Neural progenitor cell (in vitro differentiated cells): Measurements from ENCODE around the gene CCDC33. TPM values are rescaled to one million over a fixed set of nuclear protein-coding genes. Genes with fewer than 3 reads are reported as not detected.

Experiments
- DNase-seq: peaks from one replicate; pipeline ENCODE4 v3.0.0-alpha.2; 2016; ENCODE audit warnings: low spot score
- H2AFZ ChIP-seq: fragments of 200-600 bp; sonication (generic); replicated peaks from 2 replicates; pipeline ENCODE4 v1.6.1; 2016; ENCODE audit warnings: antibody characterized with exemption
- H3F3A ChIP-seq: fragments of 200-600 bp; sonication (generic); 2 replicates; pipeline ENCODE4 v1.6.1; 2016; ENCODE audit warnings: antibody characterized with exemption, low read depth
- H3K27ac ChIP-seq: fragments of 200-600 bp; sonication (generic); 2 replicates; pipeline ENCODE4 v1.5.1; 2016; ENCODE audit warnings: mild to moderate bottlenecking
- H3K27me3 ChIP-seq: fragments of 200-600 bp; sonication (generic); 2 replicates; pipeline ENCODE4 v1.6.1; 2016; ENCODE audit warnings: mild to moderate bottlenecking, moderate library complexity
- H3K36me3 ChIP-seq: fragments of 200-600 bp; sonication (generic); 2 replicates; pipeline ENCODE4 v1.5.1; 2016
- H3K4me1 ChIP-seq: fragments of 200-600 bp; sonication (generic); 2 replicates; pipeline ENCODE4 v1.6.1; 2016; ENCODE audit warnings: mixed run types
- H3K4me2 ChIP-seq: fragments of 200-600 bp; sonication (generic); 2 replicates; pipeline ENCODE4 v1.6.1; 2016
- H3K4me3 ChIP-seq: fragments of 200-600 bp; sonication (generic); 2 replicates; pipeline ENCODE4 v1.5.1; 2016
- H3K79me2 ChIP-seq: fragments of 200-600 bp; sonication (generic); 2 replicates; pipeline ENCODE4 v1.6.1; 2016; ENCODE audit warnings: low read depth
- H3K9ac ChIP-seq: fragments of 200-600 bp; sonication (generic); 2 replicates; pipeline ENCODE4 v1.6.1; 2016
- H3K9me3 ChIP-seq: fragments of 200-600 bp; sonication (generic); 2 replicates; pipeline ENCODE4 v1.5.1; 2016; ENCODE audit warnings: low read depth
- H4K20me1 ChIP-seq: fragments of 200-600 bp; sonication (generic); 2 replicates; pipeline ENCODE4 v1.6.1; 2016; ENCODE audit warnings: low read depth
- H3K27ac Mint-ChIP-seq: 3 replicates; pipeline ENCODE4 v1.8.0; 2021; ENCODE audit warnings: mixed read lengths
- H3K27me3 Mint-ChIP-seq: 2 replicates; pipeline ENCODE4 v1.8.0; 2022; ENCODE audit warnings: low read depth, mild to moderate bottlenecking, inconsistent platforms, moderate library complexity, mixed read lengths; ENCODE audit not compliant: insufficient read depth
- H3K36me3 Mint-ChIP-seq: 3 replicates; pipeline ENCODE4 v1.8.0; 2021; ENCODE audit warnings: mixed read lengths
- H3K4me1 Mint-ChIP-seq: 3 replicates; pipeline ENCODE4 v1.8.0; 2021; ENCODE audit warnings: mixed read lengths
- H3K4me3 Mint-ChIP-seq: 3 replicates; pipeline ENCODE4 v1.8.0; 2021; ENCODE audit warnings: mild to moderate bottlenecking, moderate library complexity, mixed read lengths
- H3K9me3 Mint-ChIP-seq: 3 replicates; pipeline ENCODE4 v1.8.0; 2020; ENCODE audit warnings: mixed read lengths
- EZH2 ChIP-seq: fragments of 200-600 bp; sonication (generic); IDR thresholded peaks from 2 replicates; pipeline ENCODE4 v1.6.1; 2017; ENCODE audit warnings: antibody characterized with exemption, mild to moderate bottlenecking, moderate library complexity
- EZH2phosphoT487 ChIP-seq: fragments of 200-600 bp; sonication (generic); IDR thresholded peaks from 2 replicates; pipeline ENCODE4 v1.6.1; 2017; ENCODE audit warnings: antibody characterized with exemption
- total RNA-seq: library from RNA; depleted of rRNA; stranded (reverse); fragments of >200 nt; gene quantifications from 2 replicates; pipeline ENCODE4 v1.2.3, GENCODE V29; 2015; ENCODE audit warnings: low replicate concordance
- TF ChIP-seq, protein P1 (sequence below): fragments of 200-600 bp; sonication (generic); IDR thresholded peaks from 2 replicates; pipeline ENCODE4 v1.5.1; 2017; ENCODE audit warnings: antibody characterized with exemption, mild to moderate bottlenecking

Gene CCDC33
- total RNA-seq, 1 donor from 2014 or later, result not detected

DNA sequence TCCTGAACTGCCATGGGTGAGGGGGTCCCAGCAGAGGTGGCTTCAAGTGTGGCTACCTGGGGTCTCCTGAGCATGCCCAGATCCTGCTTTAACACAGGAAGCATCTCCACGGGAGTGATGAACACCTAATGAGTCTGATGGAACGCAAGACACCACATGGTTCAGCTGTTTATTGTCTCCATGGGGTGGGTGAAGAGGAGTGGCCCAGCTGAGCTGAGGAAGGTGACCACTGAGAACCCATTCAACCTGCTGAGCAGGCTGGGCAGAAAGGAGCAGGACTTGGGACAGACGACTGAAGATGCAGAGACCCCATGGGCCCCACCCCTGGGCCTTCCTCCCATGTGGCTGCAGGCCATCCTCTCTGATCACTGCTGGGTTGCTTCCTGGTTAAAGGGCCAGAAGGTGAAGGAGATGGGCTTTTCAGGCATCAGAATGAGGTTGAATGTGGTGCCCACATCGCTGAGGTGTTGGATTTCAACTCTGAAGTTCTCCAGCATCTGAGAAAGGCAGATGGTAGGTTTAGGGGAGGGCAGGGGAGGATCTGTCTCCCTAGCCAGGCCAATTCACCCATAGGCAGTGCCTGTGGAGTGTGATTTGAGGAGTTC, 101.6 kb downstream of the CCDC33 start:
- H3F3A ChIP-seq, result no peaks in the 10 kb centered on the region
- no peak overlapping the region for H3K4me3 ChIP-seq
- H3K9ac ChIP-seq, result no peak overlapping the region
- Mint-ChIP-seq H3K9me3 (peaks cover 7% of the 10 kb centered on the region), H3K4me3 (no peak overlapping the region), H3K27ac (peak overlapping the region; percentile 69), H3K4me1 (no peaks in the 10 kb centered on the region), H3K36me3 (peaks cover 3% of the 10 kb centered on the region), H3K27me3 (peaks cover 14% of the 10 kb centered on the region)
- no peaks in the 10 kb centered on the region for H3K4me1 ChIP-seq
- no peaks in the 10 kb centered on the region for H3K9me3 ChIP-seq
- TF ChIP-seq EZH2 (no peak), EZH2phosphoT487 (no peak)
- TF ChIP-seq, protein P1, sequence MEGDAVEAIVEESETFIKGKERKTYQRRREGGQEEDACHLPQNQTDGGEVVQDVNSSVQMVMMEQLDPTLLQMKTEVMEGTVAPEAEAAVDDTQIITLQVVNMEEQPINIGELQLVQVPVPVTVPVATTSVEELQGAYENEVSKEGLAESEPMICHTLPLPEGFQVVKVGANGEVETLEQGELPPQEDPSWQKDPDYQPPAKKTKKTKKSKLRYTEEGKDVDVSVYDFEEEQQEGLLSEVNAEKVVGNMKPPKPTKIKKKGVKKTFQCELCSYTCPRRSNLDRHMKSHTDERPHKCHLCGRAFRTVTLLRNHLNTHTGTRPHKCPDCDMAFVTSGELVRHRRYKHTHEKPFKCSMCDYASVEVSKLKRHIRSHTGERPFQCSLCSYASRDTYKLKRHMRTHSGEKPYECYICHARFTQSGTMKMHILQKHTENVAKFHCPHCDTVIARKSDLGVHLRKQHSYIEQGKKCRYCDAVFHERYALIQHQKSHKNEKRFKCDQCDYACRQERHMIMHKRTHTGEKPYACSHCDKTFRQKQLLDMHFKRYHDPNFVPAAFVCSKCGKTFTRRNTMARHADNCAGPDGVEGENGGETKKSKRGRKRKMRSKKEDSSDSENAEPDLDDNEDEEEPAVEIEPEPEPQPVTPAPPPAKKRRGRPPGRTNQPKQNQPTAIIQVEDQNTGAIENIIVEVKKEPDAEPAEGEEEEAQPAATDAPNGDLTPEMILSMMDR, result no peak
- no peak overlapping the region for H3K27ac ChIP-seq
- H4K20me1 ChIP-seq, result no peaks in the 10 kb centered on the region
- no peaks in the 10 kb centered on the region for H3K79me2 ChIP-seq
- H3K36me3 ChIP-seq, result no peaks in the 10 kb centered on the region
- no peak overlapping the region for H3K4me2 ChIP-seq
- H3K27me3 ChIP-seq, result no peaks in the 10 kb centered on the region
- H2AFZ ChIP-seq, result no peak overlapping the region
- no peak for DNase-seq

GRCh38 chr15:74338676-74339075, 102.5 kb downstream of the CCDC33 start:
- no peaks in the 10 kb centered on the region for H3K79me2 ChIP-seq
- no peak overlapping the region for H3K27ac ChIP-seq
- H4K20me1 ChIP-seq, result no peaks in the 10 kb centered on the region
- no peaks in the 10 kb centered on the region for H3K36me3 ChIP-seq
- H3K9me3 ChIP-seq, result no peaks in the 10 kb centered on the region
- H3K27me3 ChIP-seq, result no peaks in the 10 kb centered on the region
- no peak overlapping the region for H3K9ac ChIP-seq
- no peak for DNase-seq
- H3F3A ChIP-seq, result no peaks in the 10 kb centered on the region
- H2AFZ ChIP-seq, result no peak overlapping the region
- Mint-ChIP-seq H3K9me3 (peaks cover 6% of the 10 kb centered on the region), H3K27me3 (peaks cover 14% of the 10 kb centered on the region), H3K4me3 (no peak overlapping the region), H3K27ac (no peak overlapping the region), H3K36me3 (peaks cover 1% of the 10 kb centered on the region), H3K4me1 (no peaks in the 10 kb centered on the region)
- no peak overlapping the region for H3K4me3 ChIP-seq
- no peaks in the 10 kb centered on the region for H3K4me1 ChIP-seq
- no peak overlapping the region for H3K4me2 ChIP-seq
- no peak for TF ChIP-seq EZH2
- no peak for TF ChIP-seq EZH2phosphoT487
- TF ChIP-seq, protein P1, result no peak

DNA sequence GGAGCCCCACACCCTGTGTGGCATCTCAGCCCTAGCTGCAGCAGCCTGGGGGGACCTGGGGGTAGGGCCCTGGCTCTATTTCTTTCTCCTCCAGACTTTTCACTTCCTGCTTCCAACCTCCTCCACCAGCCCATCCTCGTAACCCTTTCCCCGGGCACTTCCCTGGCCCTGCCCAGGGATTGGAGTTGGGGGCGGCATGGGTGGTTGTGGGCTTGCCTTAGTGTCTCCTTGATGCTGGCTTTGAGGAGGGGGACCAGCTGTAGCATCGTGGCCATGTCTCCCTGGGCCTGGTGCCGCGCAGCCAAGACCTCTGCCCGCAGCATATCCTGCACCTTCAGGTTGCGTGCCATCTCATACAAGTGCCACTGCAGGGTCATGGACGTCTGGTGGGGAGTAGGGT, 103.2 kb downstream of the CCDC33 start:
- no peaks in the 10 kb centered on the region for H4K20me1 ChIP-seq
- H3K9ac ChIP-seq, result no peak overlapping the region
- Mint-ChIP-seq H3K9me3 (peaks cover 1% of the 10 kb centered on the region), H3K4me3 (no peak overlapping the region), H3K27ac (no peak overlapping the region), H3K27me3 (peaks cover 10% of the 10 kb centered on the region), H3K4me1 (no peaks in the 10 kb centered on the region), H3K36me3 (no peaks in the 10 kb centered on the region)
- H3F3A ChIP-seq, result no peaks in the 10 kb centered on the region
- H3K4me2 ChIP-seq, result no peak overlapping the region
- H3K36me3 ChIP-seq, result no peaks in the 10 kb centered on the region
- no peak overlapping the region for H3K27ac ChIP-seq
- no peaks in the 10 kb centered on the region for H3K9me3 ChIP-seq
- no peak overlapping the region for H3K4me3 ChIP-seq
- no peaks in the 10 kb centered on the region for H3K79me2 ChIP-seq
- H3K4me1 ChIP-seq, result no peaks in the 10 kb centered on the region
- H2AFZ ChIP-seq, result no peak overlapping the region
- H3K27me3 ChIP-seq, result no peaks in the 10 kb centered on the region
- TF ChIP-seq, protein P1, result no peak
- no peak for TF ChIP-seq EZH2phosphoT487
- TF ChIP-seq EZH2, result no peak
- no peak for DNase-seq
